Neutrophil (primary cell): ENCODE measurements around the gene PSMC5.

ENCODE experiments used
- H3K27ac ChIP-seq: fragments of 200-600 bp; sonication (generic); 2 replicates; pipeline ENCODE4 v1.5.1; 2016; ENCODE audit warnings: mild to moderate bottlenecking, moderate library complexity
- H3K27me3 ChIP-seq: fragments of 200-600 bp; sonication (generic); 2 replicates; pipeline ENCODE4 v1.6.0; 2016; ENCODE audit warnings: mild to moderate bottlenecking
- H3K36me3 ChIP-seq: fragments of 200-600 bp; sonication (generic); 2 replicates; pipeline ENCODE4 v1.5.1; 2017
- H3K4me1 ChIP-seq, 2 experiments: fragments of 200-600 bp in 1 of 2; sonication (generic) in 1 of 2; 1 replicate in 1 of 2; 2 replicates in 1 of 2; pipeline versions ENCODE4 v1.5.1 to v1.6.1; 2013 to 2016; ENCODE audit warnings: low read depth in 1 of 2, low read length in 1 of 2, mild to moderate bottlenecking in 1 of 2, moderate library complexity in 1 of 2; ENCODE audit not compliant: control insufficient read depth in 1 of 2, insufficient read depth in 1 of 2
- H3K4me3 ChIP-seq, 2 experiments: fragments of 200-600 bp in 1 of 2; sonication (generic) in 1 of 2; 1 replicate in 1 of 2; 2 replicates in 1 of 2; pipeline ENCODE4 v1.5.1; 2013 to 2016; ENCODE audit warnings: low read depth in 1 of 2, low read length in 1 of 2, mild to moderate bottlenecking in 1 of 2, moderate library complexity in 1 of 2
- H3K9me3 ChIP-seq: fragments of 200-600 bp; sonication (generic); 2 replicates; pipeline ENCODE4 v1.5.1; 2016
- TF ChIP-seq, protein P1 (sequence below): fragments of 200-600 bp; sonication (generic); IDR thresholded peaks from 2 replicates; pipeline ENCODE4 v1.5.1; 2016; ENCODE audit warnings: antibody characterized with exemption

The PSMC5 gene

GRCh38 chr17:63828936-63829335, 1.7 kb downstream of the PSMC5 start:
- H3K4me3 ChIP-seq: no peak overlapping the region
- H3K27me3 ChIP-seq: no peaks in the 10 kb centered on the region
- H3K4me1 ChIP-seq: peaks cover 25 to 36% of the 10 kb centered on the region in 2 experiments
- H3K9me3 ChIP-seq: no peaks in the 10 kb centered on the region
- no peak overlapping the region for H3K27ac ChIP-seq
- TF ChIP-seq, protein P1, sequence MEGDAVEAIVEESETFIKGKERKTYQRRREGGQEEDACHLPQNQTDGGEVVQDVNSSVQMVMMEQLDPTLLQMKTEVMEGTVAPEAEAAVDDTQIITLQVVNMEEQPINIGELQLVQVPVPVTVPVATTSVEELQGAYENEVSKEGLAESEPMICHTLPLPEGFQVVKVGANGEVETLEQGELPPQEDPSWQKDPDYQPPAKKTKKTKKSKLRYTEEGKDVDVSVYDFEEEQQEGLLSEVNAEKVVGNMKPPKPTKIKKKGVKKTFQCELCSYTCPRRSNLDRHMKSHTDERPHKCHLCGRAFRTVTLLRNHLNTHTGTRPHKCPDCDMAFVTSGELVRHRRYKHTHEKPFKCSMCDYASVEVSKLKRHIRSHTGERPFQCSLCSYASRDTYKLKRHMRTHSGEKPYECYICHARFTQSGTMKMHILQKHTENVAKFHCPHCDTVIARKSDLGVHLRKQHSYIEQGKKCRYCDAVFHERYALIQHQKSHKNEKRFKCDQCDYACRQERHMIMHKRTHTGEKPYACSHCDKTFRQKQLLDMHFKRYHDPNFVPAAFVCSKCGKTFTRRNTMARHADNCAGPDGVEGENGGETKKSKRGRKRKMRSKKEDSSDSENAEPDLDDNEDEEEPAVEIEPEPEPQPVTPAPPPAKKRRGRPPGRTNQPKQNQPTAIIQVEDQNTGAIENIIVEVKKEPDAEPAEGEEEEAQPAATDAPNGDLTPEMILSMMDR: no peak
- peaks cover 57% of the 10 kb centered on the region for H3K36me3 ChIP-seq

DNA sequence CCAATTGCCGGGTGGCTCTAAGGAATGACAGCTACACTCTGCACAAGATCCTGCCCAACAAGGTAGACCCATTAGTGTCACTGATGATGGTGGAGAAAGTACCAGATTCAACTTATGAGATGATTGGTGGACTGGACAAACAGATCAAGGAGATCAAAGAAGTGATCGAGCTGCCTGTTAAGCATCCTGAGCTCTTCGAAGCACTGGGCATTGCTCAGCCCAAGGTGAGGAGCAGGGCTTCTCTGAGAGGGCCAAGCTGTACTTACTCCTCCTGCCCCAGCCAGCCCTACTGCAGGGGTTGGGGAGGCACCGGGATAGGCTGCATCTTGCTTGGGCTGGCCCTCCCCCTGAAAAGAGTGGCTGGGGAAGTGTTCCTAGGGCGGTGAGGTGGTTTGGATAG, 3.0 kb downstream of the PSMC5 start:
- Histone ChIP-seq H3K4me1 (peaks cover 36 to 47% of the 10 kb centered on the region in 2 experiments), H3K9me3 (no peaks in the 10 kb centered on the region), H3K36me3 (peaks cover 62% of the 10 kb centered on the region), H3K27ac (no peak overlapping the region), H3K27me3 (no peaks in the 10 kb centered on the region), H3K4me3 (no peak overlapping the region)
- TF ChIP-seq, protein P1: no peak

DNA sequence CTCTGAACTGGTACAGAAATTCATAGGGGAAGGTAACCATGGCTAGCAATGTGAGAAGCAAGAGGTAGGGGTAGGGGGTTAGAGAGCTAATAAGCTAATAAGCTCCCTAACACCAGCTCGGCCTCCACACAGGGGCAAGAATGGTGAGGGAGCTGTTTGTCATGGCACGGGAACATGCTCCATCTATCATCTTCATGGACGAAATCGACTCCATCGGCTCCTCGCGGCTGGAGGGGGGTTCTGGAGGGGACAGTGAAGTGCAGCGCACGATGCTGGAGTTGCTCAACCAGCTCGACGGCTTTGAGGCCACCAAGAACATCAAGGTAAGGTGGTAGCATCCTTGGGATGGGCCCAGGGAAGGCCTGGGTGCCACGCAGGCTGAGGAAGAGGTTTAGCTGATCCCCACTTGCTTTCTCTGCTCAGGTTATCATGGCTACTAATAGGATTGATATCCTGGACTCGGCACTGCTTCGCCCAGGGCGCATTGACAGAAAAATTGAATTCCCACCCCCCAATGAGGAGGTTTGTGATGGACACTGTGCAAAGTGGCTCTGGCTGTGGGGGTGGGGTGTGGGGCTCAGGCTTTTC, 3.8 kb downstream of the PSMC5 start:
- Histone ChIP-seq H3K27ac (peak overlapping the region; percentile 5), H3K4me1 (peaks cover 31 to 41% of the 10 kb centered on the region in 2 experiments)

GRCh38 chr17:63831505-63831904, 4.3 kb downstream of the PSMC5 start:
- Histone ChIP-seq H3K9me3 (no peaks in the 10 kb centered on the region), H3K4me1 (peaks cover 26 to 36% of the 10 kb centered on the region in 2 experiments), H3K36me3 (peaks cover 73% of the 10 kb centered on the region), H3K27me3 (no peaks in the 10 kb centered on the region), H3K27ac (peak overlapping the region; percentile 5), H3K4me3 (no peak overlapping the region)
- TF ChIP-seq, protein P1: no peak

More for the DNA sequence above, 3.8 kb downstream of the PSMC5 start:
- Histone ChIP-seq H3K9me3 (no peaks in the 10 kb centered on the region), H3K36me3 (peaks cover 69% of the 10 kb centered on the region), H3K4me3 (no peak overlapping the region), H3K27me3 (no peaks in the 10 kb centered on the region)
- TF ChIP-seq, protein P1: no peak

DNA sequence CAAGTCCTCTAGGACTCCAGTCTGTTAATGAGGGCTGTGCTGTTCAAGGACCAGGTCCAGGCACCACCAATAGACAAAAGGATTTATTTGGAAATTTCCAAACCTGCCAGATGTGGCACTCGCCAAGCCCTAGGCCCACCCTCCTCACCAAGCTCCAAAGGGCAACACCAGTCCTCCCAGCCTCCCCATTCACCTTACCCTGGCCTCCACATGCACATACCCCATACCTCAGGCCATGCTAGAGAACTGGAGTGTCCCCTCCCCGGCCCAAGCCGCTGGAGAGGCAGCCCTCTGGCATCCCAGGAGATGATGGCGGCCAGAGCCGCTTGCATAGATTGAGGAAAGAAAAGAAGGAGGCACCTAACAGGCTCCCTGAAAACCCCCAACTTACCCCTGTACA, 4.8 kb downstream of the PSMC5 start:
- H3K4me1 ChIP-seq: peaks cover 24 to 32% of the 10 kb centered on the region in 2 experiments
- no peak overlapping the region for H3K4me3 ChIP-seq
- no peak overlapping the region for H3K27ac ChIP-seq
- no peaks in the 10 kb centered on the region for H3K9me3 ChIP-seq
- TF ChIP-seq, protein P1: no peak
- no peaks in the 10 kb centered on the region for H3K27me3 ChIP-seq
- H3K36me3 ChIP-seq: peaks cover 78% of the 10 kb centered on the region
